HEK293 (cell line): ENCODE data around the gene ZNF764.

Experiments used
- MYNN ChIP-seq: fragments of 450-650 bp; formaldehyde crosslinking; IDR thresholded peaks from 2 replicates; pipeline ENCODE4 v1.5.1; 2016; ENCODE audit warnings: missing biosample characterization, missing genetic modification characterization, borderline replicate concordance
- ZNF660 ChIP-seq: fragments of 450-650 bp; IDR thresholded peaks from 2 replicates; pipeline ENCODE4 v1.5.1; 2018; ENCODE audit warnings: missing biosample characterization, mild to moderate bottlenecking, missing genetic modification characterization

GRCh38 chr16:30574678-30575077 lies 16.5 kb upstream of the ZNF764 start:
- TF ChIP-seq MYNN (tag by site-specific recombination) (no peak), ZNF660 (no peak)
